HG03045 (cell line): ENCODE data around the gene HCK.
"Not testable (repeated sequence)": the region's sequence is repeated elsewhere in the genome, so short reads cannot be mapped to it uniquely, and the experiment has no call there.

Source experiments
- ATAC-seq: cut with Tn5 transposase; IDR thresholded peaks from one replicate; pipeline ENCODE4 v1.9.1; 2021; ENCODE audit warnings: mild to moderate bottlenecking, moderate library complexity; ENCODE audit not compliant: unreplicated experiment

Gene HCK

GRCh38 chr20:32028647-32029372 lies 23.2 kb upstream of the HCK start:
- no peak for ATAC-seq

GRCh38 chr20:32029561-32029960 lies 22.5 kb upstream of the HCK start:
- no peak for ATAC-seq

DNA sequence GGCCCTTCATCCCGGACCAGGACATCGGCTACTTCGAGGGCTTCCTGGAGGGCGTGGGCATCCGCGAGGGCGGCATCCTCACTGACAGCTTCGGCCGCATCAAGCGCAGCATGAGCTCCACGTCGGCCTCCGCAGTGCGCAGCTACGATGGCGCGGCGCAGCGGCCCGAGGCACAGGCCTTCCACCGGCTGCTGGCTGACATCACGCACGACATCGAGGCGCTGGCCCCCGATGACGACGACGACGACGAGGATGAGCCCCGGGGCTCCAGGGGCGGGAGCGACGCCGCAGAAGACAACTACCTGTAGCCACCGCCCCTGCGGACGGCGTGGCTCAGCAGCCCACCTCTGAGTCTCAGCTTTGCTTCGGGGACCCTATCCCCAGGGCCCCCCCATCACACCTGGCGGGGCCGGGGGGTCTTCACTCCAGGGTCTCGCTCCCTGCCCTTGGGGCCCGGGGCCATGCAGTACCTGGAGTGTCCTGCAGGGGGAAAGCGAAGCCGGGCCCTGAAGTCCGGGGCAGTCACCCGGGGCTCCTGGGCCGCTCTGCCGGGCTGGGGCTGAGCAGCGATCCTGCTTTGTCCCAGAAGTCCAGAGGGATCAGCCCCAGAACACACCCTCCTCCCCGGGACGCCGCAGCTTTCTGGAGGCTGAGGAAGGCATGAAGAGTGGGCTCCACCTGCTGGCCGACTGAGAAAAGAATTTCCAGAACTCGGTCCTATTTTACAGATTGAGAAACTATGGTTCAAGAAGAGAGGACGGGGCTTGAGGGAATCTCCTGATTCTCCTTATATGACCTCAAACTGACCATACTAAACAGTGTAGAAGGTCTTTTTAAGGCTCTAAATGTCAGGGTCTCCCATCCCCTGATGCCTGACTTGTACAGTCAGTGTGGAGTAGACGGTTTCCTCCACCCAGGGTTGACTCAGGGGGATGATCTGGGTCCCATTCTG lies 20.8 kb upstream of the HCK start:
- no peak for ATAC-seq

DNA sequence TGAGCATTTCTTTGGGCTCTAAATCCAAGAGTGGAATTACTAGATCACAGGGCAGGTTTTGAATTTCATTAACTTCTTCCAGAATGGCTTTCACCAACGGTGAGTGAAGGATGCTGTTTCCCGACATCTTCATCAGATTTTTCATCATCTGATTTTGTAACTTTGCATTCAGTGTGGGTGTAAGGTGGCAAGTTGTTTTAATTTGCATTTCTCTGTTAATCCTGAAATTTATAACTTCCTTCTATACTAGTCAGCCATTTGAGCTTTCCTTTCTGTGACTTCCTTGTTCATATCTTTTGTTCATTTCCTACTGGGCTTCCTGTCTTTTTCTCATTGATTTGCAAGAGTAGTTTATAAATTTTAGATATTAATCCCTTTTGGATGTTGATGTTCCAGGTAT lies 18.7 kb upstream of the HCK start:
- ATAC-seq, result no peak

DNA sequence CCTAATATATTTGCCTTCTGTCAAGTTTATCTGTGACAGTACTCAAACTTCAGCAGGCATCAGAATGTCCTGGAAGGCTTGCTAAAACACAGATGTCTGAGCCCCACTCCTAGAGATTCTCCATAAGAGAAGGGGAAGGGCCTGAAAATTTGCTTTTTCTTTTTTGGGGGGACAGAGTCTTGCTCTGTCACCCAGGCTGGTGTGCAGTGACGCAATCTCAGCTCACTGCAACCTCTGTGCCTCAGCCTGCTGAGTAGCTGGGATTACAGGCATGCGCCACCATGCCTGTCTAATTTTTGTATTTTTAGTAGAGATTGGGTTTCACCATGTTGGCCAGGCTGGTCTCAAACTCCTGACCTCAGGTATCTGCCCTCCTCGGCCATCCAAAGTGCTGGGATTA lies 18.3 kb upstream of the HCK start:
- not testable (repeated sequence) for ATAC-seq

DNA sequence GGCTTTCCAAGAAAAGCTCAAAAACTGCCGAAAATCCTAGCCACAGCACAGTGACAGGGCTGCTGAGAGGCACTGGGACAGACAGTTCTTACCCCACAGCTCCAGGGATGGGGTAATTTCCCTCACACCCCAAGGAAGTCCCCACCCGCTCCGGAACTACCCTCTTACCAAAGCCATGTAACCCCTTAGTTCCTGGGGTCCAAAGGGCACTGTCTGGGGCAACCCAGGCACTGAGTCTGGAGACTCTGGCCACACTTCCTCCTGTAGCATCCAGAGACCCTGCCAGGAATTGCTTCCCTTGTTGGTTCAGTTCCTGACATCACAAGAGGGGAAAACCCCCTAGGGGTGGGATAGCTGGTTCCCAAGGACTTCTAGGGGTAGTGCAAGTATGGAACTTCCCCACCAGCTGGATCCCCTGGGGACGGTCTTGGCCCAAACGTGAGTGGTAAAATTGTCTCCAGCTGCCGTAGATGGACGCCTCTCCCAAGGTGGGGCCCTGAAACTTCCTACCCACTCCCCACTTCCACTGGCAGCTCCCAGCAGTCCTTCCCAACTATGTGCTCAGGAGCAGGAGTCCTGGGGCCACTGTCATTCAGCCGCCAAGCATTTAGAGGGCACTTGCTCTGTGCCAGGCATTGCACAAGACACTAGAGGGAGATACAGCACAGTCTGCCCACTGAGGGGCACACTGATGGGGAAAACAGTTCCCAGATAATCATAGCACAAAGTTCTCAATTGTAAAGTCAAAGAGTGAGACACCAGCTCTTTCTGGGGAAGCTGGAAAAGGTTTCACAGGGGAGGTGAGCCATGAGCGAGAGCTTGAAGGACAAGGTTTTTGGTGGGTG lies 17.2 kb upstream of the HCK start:
- no peak for ATAC-seq

DNA sequence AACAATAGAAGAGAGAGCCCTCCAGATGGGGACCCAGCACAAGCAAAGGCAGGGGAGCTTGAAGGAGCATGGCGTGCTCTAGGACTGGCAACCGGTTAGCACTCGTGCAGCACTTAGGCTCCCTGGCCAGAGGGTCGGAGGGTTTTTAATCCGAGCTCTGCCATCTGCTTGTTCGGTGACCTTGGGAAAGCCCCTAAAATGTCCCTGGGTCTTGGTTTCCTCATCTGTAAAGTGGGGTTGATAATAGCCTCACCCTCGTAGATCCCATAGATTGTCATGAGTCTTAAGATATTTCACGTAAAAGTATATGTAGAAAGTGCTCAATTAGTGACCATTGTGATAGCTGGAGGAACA lies 16.6 kb upstream of the HCK start:
- ATAC-seq, result no peak

DNA sequence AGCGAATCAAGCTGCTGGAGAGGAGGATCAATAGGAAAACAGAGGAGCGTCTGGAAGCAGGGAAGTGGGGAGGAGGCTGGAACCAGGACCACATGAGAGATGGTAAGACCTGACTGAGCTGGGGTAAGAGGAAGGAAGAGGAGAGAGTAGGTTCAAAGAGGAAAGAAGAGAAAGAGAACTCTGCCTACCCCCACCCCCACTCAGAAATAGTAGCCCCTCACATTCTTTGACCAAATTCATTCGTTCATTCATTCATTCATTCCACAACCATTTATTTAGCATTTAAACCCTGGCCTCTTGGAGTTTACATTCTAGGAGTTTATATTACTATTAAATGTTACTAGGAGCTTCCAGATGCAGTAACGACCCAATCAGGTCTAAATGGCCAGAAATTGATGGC lies 15.8 kb upstream of the HCK start:
- no peak for ATAC-seq

GRCh38 chr20:32036716-32037485 lies 15.1 kb upstream of the HCK start:
- no peak for ATAC-seq

DNA sequence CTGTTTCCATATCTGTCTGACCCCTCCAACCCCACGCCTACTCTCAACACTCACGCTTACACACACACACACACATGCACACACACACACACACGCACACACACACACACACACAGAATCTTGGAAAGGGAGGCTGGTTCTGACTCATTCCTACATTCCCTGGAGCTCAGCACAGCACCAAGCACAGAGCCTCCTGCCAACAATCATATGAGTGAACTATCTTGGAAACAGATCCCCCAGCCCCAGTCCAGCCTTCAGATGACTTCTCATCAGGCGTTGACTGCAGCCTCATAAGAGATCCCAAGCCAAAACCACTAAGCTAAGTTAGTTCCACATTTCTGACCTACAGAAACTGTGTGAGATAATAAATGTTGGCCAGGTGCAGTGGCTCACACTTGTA lies 14.1 kb upstream of the HCK start:
- no peak for ATAC-seq

DNA sequence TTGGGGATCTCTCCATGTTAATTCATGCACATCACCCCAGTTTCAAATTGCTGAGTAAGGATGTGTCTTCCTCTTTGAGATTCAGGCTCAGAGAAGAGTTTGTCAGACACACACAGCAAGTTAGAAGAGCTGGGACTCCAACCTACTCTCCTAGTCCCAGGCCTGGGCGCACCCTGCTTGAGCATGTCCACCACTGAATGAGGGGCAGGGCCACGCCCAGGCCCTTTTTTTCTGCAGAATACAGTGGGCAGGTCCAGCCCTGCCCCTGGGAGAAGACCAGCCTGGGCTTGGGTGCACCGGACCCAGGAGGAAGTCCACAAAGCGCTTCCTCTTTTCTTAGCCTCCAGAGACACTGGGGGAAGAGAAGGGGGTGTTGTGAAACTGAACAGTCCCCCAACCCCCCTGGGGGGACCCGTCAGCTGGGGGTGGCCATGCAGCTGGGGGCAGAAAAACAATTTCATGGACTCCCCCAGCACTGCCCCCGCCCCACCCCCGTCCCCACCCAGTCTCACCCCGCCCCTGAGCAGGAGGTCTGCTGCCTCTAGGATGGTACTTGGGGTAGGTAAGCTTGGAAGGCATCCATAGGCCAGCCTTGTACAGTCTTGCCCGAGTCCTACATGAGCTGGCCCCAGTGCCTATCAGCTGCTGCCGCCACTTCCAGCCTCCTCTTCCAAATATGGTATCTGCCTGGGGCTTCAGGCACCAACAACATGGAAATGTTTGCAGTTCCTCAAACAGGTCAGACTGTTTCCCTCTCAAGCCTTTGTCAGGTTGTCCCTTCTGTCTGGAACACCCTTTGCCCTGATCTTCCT lies 11.7 kb upstream of the HCK start:
- no peak for ATAC-seq

DNA sequence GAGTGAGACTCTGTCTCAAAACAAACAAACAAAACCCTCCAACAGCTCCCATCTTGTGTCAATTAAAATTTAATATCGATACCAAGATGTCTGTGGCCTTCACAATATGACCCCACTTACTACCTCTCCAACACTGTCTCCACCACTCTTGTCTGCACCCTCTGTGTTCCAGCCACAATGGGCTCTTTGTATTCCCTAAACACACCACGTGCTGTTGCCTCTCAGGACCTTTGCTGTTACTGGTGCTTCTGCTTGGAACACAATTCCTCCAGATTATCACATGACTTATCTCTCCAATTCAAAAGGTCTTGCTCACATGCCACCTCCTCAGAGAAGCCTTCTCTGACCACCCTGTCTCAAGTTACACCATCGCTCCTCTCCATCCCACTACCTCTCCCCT lies 6.0 kb upstream of the HCK start:
- no peak for ATAC-seq

DNA sequence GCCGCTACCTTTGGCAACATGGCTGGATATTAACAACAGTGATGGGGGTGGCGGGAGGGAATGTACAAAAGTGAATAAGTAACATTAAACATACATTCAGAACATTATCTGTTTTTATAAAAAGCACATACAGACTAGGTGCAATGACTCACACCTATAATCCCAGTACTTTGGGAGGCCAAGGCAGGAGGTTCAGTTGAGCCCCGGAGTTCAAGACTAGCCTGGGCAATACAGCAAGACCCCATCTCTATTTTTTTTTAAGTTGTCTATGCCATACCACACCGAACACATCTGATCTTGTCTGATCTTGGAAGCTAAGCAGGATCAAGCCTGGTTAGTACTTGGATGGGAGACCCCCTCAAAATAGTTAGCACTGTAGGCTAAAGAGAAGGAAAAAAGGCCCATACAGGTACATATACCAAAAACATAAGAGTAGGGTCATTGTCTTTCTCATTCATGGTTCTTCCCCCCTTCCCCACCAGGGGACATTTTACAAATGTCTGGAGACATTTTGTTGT lies 1.7 kb upstream of the HCK start:
- ATAC-seq, result no peak

DNA sequence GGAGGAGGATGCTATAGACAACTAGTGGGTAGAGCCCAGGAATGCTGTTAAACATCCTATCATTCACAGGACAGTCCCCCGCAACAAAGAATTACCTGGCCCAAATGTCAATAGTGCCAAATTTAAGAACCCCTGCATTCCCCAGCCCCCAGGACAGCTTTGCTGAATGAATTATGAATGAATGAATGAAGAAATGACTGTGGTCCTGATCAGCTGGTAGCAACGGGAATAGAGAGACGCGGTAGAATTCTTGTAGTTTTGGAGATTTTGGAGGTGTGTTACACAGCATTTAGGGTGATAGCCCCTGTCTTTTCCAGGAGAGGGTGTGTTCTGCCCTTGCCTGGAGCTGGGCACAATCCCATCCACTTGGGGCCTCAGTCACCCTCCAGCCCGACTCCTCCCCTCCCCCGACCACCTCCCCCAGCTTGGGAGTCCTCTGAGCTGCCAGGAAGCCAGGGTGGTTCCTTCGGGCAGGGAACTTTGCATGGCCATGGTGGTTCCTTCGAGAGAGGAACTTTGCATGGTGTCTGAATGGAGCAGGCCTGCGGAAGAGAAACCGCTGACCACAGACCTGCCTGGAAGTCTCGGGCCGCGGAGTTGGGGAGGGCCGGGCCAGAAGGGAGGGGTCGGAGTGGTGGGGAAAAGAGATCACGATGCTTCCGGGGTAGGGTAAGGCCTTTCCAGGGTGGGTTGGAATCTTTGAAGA lies 1.0 kb upstream of the HCK start:
- no peak for ATAC-seq

DNA sequence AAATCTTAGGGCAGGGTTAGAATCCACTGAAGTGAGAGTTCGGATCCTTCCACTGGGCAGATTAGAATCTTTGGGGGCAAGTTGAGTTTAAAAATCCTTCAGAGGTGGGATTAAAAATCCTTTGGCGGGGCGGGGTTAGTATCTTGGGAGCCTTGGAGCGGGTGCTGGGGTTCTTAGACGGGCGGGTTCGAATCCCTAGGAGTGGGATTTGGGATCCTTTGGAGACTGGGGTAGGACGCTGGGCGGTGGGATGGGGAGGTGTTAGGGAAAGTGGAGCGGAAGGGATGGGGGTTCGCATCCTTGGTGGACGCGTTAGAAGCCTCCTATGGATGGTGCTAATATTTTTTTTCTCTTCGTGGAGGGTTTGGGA lies 337 bp upstream of the HCK start:
- ATAC-seq, result no peak

DNA sequence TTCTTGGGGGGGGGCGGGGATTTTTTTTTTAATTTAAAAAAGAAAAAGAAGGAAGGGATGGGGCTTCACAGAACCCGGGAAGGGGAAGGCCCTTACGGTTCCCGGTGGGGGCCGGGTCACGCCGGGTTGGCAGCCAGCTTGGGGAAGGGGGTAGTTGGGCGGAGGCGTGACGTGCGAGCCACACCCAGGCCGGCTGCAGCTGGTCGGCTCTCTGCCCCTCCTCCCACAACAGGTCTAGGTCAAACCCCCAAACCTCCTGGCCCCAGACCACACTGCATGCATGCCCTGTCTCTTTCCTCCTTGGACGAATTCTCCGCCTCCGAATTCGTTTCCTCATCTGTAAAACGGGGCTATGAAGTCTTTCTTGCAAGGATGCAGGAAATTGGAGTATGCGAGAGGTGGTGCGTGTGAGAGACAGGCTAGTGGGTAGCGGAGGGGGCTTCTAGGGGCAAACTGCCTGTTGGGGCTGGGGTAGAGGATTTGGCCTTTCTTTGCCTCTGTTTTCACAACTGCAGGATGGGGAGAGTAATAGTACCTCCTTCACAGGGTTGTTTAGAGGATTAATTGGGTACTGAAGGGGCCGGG lies 828 bp downstream of the HCK start:
- ATAC-seq, result no peak

DNA sequence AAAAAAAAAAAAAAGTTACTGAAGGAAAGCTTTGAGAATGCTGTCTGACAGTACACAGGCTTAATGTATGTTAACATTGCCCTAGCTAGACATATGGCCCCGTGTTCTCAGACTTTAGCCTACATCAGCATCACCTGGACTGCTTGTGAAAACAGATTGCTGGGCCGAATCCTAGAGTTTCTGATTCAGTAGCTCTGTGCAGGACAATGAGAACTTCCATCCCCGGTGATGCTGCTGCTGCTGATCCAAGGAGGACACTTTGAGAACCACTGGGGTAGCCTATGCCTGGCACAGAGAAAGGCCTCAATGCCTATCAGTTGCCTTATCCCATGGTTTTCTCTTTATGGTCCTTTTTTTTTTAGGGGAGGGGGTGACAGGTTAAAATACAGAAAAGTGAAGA lies 1.6 kb downstream of the HCK start:
- ATAC-seq, result no peak

- ATAC-seq, result no peak
Measured at GRCh38 chr20:32056708-32057483, 4.9 kb downstream of the HCK start.
